ENCODE measurements around the gene SLC9A6.

SLC9A6 gene

GRCh38 chrX:136035663-136036062, 50.4 kb downstream of the SLC9A6 start:
- no peak for TF ChIP-seq CTCF (IDR thresholded peaks at IDR 0.05; ENCODE audit: low read depth, low read length)
- no peak for DNase-seq (ENCODE audit: extremely low read depth, low read depth)

- no peak for DNase-seq (ENCODE audit: extremely low read depth, low read depth)
- no peak for TF ChIP-seq CTCF (IDR thresholded peaks at IDR 0.05; ENCODE audit: low read depth, low read length)
Observed at GRCh38 chrX:136039485-136039884, 54.2 kb downstream of the SLC9A6 start.

- DNase-seq (ENCODE audit: extremely low read depth, low read depth) = no peak
- TF ChIP-seq CTCF (IDR thresholded peaks at IDR 0.05; ENCODE audit: low read depth, low read length) = no peak
Observed at GRCh38 chrX:136039968-136040367, 54.7 kb downstream of the SLC9A6 start.

GRCh38 chrX:136041254-136041812, 56.1 kb downstream of the SLC9A6 start:
- DNase-seq (ENCODE audit: extremely low read depth, low read depth) = no peak
- TF ChIP-seq CTCF (IDR thresholded peaks at IDR 0.05; ENCODE audit: low read depth, low read length) = no peak

GRCh38 chrX:136045008-136045407, 59.8 kb downstream of the SLC9A6 start:
- no peak for TF ChIP-seq CTCF (IDR thresholded peaks at IDR 0.05; ENCODE audit: low read depth, low read length)
- no peak for DNase-seq (ENCODE audit: extremely low read depth, low read depth)

GRCh38 chrX:136046295-136047015, 61.2 kb downstream of the SLC9A6 start:
- no peak for TF ChIP-seq CTCF (IDR thresholded peaks at IDR 0.05; ENCODE audit: low read depth, low read length)

GRCh38 chrX:136047016-136047642, 61.9 kb downstream of the SLC9A6 start:
- no peak for TF ChIP-seq CTCF (IDR thresholded peaks at IDR 0.05; ENCODE audit: low read depth, low read length)
- DNase-seq (ENCODE audit: extremely low read depth, low read depth) = no peak

More at GRCh38 chrX:136046295-136047015, 61.2 kb downstream of the SLC9A6 start:
- no peak for DNase-seq (ENCODE audit: extremely low read depth, low read depth)
